ENCODE results near the gene LUC7L2.

- TF ChIP-seq EZH2 (IDR thresholded peaks at IDR 0.05; ENCODE audit: insufficient read depth, poor library complexity, severe bottlenecking) (no peak), EZH2phosphoT487 (IDR thresholded peaks at IDR 0.05; ENCODE audit: insufficient read depth, low read depth) (no peak)
Observed at GRCh38 chr7:139441961-139442360, 82.3 kb downstream of the LUC7L2 start.
